ENCODE measurements around the gene GNG4.
"Not testable (repeated sequence)": the region's sequence is repeated elsewhere in the genome, so short reads cannot be mapped to it uniquely, and the experiment has no call there.

Gene GNG4

DNA sequence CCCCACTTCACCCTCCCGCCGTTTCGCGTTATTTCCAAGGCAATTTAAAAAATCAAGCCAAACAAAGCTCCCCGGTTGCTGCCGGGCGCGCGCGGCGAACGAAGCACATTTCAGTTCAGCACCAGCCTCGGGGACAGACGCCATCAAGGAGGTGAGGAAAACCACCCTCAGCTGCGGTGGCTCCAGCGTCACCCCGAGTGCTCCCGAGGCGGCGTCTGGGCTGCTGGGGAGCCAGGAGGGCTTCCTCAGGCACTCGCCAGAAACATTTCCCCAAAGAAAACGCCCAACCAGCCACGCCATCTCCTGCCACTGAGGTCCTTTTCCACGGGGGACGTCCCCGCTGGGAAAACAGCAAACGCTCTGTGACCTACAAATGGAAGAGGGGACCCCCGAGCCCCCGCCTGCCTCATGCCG, 623 bp downstream of the GNG4 start:
- DNase-seq, result peak; percentile 54

DNA sequence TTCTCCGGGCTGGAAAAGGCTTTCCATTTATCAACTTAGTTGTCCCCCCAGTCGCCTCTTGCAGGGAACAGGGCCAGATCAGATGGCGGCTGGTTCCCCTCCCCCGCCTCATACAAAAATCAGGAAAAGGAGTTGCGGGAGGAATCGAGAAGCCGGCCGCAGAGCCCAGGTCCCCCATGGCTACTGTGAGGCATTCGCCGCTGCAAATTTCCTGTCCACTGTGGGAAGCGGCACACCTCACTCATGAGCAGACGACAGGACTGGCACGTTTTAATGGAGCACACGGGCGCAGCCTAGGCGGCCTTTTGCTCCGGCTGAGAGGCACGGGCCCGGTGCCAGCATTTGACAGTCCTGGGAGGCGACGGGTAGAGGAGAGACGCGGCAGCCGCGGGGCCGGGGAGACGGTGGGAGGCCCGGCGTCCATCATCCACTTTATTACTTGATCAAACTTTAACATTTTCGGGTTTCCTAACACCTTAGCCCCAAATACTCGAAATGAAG, 1.1 kb downstream of the GNG4 start:
- DNase-seq, result peak; percentile 73

DNA sequence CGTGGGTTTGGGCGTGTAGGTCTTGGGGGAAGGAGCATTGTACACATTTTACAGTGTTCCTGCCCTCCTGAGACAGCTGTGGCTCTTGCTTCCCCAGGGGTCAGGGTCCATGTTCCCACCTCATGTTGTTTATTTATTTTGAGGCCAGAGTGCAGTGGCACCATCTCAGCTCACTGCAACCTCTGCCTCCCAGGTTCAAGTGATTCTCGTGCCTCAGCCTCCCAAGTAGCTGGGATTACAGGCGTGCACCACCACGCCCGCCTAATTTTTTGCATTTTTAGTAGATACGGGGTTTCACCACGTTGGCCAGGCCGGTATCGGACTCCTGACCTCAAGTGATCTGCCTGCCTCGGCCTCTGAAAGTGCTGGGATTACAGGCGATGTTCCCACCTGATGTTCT, 2.0 kb downstream of the GNG4 start:
- not testable (repeated sequence) for DNase-seq

DNA sequence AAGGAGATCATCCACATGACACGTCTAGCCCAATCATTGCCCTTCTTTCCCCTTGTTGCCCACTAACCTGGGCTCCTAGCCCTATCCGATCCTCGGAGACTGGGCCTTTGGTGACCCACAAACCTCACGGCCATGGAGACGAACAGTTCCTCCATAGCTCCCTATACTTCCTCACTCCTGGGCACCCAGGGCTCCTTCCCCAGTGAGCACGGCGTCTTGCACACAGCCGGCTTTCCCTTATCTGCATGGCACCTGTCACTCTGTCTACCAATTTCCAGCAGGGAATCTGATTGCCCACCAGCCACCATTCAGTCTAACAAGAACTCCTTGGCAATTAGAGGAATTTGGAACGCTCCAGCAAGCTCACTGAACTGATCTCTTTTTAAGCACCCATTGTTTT, 3.1 kb downstream of the GNG4 start:
- DNase-seq, result peak; percentile 29

DNA sequence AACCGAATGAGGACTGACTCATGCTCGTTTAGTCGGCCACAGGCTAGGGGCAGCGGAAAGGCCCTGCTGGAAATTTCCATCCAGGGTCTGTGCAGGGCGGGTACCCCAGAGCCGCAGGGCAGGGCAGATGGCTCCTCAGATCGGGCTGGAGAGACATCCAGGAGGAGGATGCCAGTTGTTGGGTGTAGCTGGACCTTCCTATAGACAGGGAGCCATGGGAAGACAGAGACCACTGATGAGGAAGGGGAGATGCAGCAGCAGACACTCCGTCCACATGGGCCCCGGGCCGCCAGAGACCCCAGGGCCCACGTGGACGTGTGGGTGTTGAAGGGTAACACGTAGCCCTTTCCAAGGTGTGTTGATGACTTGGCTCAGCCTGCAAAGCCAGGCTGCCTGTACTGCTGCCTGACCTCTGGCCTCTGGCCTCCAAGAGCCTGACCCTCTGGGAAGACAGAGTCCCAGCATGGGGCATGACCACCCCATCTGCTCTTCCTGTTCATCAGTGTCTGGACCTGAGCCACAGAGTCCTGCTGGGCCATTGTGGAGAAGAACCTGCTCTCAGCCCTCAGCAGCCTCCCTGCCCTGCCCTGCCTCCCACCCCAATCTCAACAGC, 4.8 kb downstream of the GNG4 start:
- peak; percentile 59 for DNase-seq

DNA sequence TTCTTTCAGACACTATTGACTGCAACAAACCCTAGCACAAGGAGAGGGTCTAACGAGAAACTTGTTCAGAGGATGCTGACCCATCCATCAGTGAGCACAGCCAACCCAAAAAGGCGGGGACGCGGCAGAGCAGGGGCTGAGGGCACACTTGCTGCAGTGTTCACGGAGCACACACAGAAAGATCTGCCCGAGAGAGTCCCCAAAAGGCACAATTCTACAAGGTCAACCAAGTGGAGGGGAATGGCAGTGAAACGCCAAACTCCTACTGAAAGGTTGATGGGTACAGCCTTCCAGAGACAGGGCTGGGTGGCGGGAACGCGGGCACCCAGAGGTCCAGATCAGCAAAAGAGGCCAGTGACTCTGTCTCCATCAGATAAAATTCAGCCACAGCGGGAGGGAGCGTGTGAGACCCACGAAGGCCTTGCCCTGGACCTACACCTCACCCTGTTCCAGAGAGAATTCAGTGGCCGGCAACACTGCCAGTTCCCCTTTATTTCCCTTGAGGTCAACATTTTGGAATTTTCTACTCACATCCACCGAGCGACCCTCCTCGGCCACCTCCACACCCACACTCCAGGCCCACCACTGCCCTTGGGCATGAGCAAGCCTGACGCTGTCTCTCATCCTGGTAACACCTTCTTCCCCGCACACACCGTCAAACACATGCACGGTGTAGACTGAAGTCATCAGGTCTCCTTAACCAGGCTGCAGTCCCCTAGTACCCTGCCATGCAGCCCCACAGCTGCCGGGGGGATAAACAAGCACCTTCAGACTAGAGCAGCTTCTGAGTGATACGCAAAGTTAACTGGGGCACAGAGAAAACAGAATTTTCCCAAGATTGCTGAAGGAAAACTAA, 5.5 kb downstream of the GNG4 start:
- no peak for DNase-seq

DNA sequence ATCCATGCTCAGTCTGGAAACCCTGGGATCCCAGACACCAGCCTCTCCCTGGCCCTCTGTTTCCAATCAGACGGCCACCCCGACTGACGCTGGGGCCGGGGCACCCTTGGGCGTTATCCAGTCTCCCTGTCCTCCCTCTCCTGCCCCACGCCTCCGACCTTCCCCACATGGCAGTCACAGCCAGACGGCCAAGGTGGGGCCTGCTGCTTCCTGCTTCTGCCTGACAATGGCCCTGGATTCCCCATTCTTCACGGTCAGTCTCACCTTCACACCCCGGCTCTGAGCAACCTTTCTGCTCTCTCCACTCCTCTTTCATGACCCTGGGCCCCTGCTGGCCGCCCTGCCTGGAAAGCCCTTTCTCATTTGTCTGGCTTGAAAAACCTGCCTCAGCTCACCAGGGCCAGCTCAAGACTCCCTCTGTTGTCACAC, 6.6 kb downstream of the GNG4 start:
- DNase-seq, result no peak

DNA sequence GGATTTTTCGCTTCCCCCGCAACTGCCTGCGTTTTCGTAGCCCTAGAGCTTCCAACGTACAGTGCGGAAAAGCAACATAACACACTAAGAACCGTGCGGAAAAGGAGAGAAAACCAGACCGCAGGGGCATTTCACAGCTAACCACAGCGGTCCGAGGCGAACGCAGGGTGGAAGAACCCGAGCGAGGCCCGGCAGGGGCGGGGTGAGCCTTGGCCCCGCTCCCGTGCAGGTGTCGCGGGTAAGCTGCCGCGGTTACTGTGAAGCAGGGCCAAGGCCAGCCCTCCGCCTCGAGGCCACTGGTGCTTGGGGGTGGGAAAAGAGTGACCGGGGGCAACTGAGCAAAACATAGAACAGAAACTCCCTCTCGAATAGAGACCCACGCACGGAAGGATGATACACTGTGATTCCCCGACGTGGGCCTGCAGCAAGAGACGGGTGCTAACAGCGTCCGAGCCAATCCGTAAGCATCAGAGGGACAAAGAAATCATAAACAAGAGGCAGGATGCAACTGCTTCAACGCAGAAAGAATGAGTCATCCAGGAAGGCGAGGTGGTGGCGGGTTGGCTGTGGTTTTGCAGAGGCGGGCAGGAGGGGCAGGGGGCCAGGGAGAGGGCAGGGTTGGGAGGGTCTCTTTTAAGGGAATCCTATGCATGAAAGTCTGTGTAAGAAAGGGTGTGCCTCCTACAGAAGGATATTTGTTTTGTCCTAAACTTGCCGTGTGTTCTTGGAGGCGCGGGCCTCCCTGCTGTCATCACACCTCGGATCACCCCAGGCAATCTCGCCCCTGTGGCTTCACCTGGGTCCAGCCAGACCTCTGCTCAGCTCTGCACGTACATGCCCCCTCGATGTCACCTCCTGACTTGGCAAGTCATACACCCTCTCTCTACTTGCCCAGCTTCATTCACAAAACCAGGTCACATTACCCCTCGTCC, 7.3 kb downstream of the GNG4 start:
- no peak for DNase-seq

DNA sequence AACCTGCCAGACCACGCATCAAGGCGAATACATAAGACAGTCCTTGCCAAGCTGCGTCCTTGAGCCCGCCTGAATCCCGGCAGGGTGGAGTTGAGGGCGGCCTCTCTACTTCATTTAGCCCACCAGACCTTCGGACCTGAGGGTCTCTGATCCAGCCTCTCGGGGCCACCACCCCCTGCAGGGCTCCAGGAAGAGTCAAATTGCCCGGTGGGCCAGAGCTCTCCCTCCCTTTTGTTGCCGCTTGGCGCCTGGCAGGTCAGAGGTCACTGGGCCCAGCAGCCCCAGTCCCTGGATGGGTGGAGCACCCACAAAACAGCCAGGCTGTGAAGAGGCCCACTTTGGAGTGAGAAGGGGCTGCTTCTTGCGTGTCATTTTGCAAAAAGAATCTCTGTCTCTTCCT, 9.0 kb downstream of the GNG4 start:
- no peak for DNase-seq

DNA sequence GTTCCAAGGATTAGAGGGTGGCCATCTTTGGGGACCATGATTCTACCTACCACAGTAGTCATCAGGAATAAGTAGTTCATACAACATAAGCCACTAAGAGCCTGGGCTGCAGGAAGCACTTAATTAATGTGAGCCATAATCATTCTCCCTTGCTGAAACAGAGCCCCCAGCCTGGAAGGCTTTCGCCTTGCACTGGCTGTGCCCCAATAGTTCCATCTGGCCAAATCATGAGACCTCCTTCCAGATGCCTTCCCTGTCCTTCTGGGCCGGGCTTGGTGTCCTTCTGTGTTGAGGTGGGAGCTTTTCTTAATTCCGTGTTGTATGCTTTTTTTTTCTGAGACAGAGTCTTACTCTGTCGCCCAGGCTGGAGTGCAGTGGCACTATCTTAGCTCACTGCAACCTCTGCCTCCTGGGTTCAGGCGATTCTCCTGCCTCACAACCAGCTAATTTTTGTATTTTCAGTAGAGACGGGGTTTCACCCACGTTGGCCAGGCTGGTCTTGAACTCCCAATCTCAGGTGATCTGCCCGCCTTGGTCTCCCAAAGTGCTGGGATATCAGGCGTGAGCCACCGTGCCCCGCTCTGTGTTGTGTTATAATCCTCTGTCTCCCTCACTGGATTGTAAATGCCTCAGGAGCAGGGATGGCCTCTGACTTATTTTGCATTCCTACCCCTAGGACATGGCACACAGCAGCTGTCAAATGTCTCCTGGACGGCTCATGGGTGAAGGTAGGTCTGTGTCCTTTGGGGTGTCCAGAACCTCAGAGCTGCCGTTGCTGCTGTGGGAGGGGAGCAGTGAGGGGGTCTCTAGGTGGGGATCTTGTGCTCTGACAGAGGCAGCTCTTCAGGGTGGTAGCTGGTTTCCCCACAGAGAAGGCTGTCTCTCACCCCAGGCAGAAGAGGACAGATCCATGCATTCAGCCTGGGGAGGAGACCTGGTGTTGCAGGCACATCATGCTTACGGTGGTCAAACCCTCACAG, 10.1 kb downstream of the GNG4 start:
- no peak for DNase-seq

DNA sequence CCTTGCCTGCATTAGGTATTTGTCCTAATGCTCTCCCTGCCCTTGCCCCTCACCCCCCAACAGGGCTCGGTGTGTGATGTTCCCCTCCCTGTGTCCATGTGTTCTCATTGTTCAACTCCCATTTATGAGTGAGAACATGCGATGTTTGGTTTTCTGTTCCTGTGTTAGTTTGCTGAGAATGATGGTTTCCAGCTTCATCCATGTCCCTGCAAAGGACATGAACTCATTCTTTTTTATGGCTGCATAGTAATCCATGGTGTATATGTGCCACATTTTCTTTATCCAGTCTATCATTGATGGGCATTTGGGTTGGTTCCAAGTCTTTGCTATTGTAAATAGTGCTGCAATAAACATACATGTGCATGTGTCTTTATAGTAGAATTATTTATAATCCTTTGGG, 11.0 kb downstream of the GNG4 start:
- not testable (repeated sequence) for DNase-seq

DNA sequence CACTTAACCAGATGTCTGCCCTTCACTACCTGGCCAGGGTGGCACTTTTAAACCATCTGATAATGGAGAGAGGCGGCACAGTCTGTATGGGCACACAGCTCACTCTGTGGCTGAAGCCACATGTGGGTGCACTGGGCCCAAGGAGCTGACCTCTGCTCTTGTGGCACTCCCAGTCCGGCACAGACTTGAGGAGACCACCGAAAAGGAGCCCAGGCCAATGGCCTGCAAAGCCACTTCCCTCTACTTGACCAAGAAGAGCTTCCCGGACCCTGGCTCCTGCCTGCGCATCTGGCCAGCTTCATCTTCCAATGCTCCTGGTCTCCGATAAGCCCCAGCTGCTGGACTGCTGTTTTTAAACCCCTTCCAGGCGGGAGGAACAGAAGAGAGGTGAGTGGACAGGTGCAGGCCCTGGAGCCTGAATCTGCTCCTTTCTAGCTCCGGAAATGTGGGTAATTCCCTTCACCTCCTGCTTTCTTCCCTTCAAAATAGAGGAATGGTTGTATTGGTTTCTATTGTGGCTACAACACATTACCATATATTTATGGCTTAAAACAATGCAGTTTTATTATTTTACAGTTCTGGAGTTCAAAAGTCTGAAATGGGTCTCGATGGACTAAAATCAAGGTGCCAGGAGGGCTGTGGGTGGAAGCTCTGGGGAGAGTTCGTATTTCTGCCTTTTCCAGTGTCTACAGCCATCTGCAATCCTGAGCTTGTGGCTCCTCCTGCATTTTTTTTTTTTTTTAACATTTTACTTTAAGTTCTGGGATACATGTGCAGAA, 11.6 kb downstream of the GNG4 start:
- no peak for DNase-seq

DNA sequence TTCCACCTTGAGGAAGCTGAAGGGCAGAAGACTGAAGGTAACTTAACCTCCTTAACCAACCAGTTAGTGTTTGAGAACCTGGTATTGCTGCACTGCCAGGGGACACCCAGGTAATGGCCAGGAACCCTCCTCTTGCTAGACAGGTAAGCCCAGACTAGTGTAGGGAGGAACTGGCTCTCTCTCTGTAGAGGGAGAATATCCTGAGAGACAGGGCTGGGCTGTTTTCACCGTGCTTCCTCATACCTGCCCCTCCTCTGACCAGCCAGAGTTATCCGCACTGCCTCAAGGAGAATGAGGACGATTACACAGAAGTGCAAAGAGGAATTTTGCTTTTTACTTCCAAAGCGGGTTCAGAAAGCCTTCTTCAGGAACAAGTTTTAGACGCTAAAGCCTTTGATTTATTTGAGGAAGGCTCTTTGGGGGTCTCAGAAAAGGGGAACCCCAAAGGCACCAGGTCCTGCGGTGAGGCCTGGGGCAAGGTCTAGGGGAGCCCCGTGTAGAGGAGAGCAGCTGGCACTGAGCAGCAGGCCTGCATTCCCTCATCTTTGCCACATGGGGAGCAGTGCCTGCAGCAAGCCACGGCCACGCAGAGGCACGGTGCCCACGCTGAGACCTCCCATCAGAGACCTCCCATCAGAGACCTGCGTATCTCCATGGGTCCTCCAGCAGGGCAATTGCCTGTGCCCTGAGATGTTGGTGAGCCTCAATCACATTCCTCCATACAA, 13.5 kb downstream of the GNG4 start:
- no peak for DNase-seq

DNA sequence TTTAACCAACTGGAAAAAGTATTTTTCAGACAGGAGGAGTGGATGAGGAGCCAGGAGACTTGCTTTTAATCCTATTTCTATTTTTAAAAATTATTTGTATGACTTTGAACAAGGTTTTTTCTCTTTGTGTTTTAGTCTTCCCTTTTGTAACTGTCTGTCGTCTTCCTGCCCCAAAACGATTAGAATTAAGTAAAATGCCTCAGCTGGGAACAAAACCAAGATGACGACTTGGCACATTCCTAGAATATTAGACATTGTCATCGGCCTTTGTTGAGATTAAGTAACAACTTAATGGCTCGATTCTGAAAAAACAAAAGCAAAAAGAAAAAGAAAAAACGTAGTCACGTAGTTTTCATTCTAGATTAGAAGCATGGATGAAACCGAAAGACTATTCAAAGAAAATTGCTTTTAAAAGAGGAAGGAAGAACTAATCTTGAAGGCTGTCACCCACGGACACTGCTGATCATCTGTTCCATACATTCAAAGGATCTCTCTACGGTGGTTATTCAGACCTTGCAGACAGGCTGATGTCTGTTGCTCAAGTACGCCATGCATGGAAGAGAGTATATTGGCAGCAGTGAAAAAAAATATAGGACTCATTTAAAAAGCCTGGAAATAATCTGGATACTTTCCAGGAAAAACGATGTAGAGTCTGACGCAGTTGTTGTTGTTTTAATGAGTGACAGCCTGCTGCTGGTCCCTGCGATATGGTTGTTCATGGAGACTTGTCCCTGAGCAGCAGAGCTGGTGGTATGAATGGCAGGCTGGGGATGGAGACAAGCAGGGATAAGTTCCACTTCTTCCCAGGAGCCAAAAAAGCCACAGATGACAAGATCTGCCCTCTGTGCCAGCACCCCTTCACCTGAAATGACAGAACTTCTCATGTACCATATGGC, 16.8 kb downstream of the GNG4 start:
- DNase-seq, result no peak

DNA sequence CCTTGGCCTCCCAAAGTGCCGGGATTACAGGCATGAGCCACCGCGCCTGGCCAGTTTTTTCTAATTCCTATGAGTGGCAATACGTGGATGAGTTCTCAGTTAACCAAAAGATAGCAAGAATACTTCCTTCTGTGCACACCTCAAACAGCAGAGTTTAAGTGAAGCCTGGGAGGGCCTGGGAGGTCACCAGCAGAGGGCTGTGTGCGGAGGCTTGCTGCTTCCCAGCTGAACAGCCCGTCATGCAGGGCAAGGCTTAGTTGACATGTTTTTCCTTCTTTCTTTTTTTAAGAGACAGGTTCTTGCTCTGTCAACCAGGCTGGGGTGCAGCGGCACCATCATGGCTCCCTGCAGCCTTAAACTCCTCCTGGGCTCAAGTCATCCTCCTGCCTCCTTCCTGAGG, 17.8 kb downstream of the GNG4 start:
- no peak for DNase-seq

DNA sequence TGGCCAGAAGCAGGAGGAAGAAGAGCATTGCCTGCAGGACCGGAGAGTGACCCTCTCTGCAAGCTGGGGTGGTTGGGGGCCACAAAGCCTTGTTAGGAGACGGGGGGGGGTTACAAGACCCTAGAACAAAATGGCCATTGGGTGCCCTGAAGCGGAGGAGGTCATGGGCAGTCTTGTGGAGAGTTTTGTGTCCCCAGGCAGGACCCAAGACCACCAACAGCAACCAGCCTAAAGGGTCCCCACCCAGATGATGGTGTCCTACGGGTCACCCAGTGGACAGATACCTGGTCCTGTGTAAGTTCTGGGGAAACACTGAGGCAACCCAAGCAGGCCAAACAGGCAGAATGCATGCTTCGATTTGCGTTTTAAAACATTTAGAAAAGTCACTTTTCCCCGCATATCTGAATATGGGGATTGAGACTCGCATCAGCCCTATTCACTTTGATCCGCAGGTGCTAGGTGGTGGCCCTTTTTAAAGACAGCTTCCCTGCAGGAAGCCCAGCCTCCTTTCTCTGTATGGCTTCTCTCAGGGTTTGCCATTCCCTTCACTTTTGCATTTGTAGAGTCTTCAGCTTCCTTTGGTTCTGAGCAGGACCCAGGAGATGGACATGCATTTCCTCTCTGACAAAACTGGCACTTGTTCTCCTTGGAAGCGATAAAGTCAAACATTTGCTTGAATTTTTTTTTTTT, 21.1 kb downstream of the GNG4 start:
- no peak for DNase-seq

DNA sequence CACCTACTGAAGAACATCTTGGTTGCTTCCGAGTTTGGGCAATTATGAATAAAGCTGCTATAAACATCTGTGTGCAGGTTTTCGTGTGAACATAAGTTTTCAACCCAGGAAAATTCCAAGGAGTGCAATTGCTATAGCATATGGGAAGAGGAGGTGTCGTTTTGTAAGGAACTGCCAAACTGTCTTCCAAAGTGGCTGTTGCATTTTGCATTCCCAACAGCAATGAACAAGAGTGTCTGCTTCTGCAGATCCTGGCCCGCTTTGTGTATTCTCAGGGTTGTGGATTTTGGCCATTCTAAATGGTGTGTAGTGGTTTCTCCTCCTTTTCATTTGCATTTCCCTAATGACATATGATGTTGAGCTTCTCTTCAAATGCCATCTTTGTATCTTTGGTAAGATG, 23.8 kb downstream of the GNG4 start:
- DNase-seq, result no peak

DNA sequence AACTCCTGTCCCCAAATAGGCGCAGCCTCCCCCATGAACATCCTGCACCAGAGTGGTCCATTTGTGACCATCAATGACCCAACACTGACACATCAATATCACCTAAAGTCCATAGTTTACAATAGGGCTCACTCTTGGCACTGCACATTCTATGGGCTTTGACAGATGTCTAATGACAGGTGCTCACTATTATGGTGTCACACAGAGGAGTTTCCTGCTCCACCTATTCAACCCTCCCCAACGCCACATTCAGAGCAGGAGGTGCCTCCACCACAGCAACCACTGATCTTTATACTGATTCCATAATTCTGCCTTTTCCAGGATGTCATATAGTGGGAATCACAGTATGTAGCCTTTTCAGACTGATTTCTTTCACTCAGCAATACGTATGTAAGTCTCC, 24.2 kb downstream of the GNG4 start:
- DNase-seq, result no peak
